Sigmoid colon (tissue), 4 donors: ENCODE measurements around the gene ISCA2.

ENCODE experiments used
- EP300 ChIP-seq, 4 donors: sonication (generic); formaldehyde crosslinking; IDR thresholded peaks; one replicate each; pipeline ENCODE4 v1.6.1; 2017; ENCODE audit warnings: antibody characterized with exemption in 4 of 4
- POLR2A ChIP-seq, 2 donors: fragments of 450-650 bp; IDR thresholded peaks; one replicate each; pipeline ENCODE4 v1.6.1; 2016; ENCODE audit warnings: antibody characterized with exemption in 2 of 2, mild to moderate bottlenecking in 2 of 2, moderate library complexity in 2 of 2

GRCh38 chr14:74539503-74539902 is 45.9 kb downstream of the ISCA2 start:
- TF ChIP-seq EP300 (IDR thresholded peaks at IDR 0.05) = no peak
- TF ChIP-seq POLR2A (IDR thresholded peaks at IDR 0.05) = no peak
